Smooth muscle cell (in vitro differentiated cells): ENCODE measurements around the gene ETHE1. TPM values are rescaled to one million over a fixed set of nuclear protein-coding genes. Genes with fewer than 3 reads are reported as not detected.
"Not testable (repeated sequence)": the region's sequence is repeated elsewhere in the genome, so short reads cannot be mapped to it uniquely, and the experiment has no call there.

Experiments
- DNase-seq: peaks from one replicate; lab custom pipeline; 2025; ENCODE audit not compliant: unreplicated experiment; lab: John Stamatoyannopoulos, UW
- H2AFZ ChIP-seq: fragments of 200-600 bp; sonication (generic); 2 replicates; pipeline ENCODE4 v1.6.0; 2016; ENCODE audit warnings: antibody characterized with exemption, low read depth, mild to moderate bottlenecking
- H3F3A ChIP-seq: fragments of 200-600 bp; sonication (generic); 2 replicates; pipeline ENCODE4 v1.6.0; 2017; ENCODE audit warnings: antibody characterized with exemption, low read depth
- H3K27ac ChIP-seq: fragments of 200-600 bp; sonication (generic); 2 replicates; pipeline ENCODE4 v1.5.1; 2016; ENCODE audit warnings: low read depth, mild to moderate bottlenecking
- H3K27me3 ChIP-seq: fragments of 200-600 bp; sonication (generic); 2 replicates; pipeline ENCODE4 v1.6.1; 2016; ENCODE audit warnings: low read depth, mild to moderate bottlenecking
- H3K36me3 ChIP-seq: fragments of 200-600 bp; sonication (generic); 2 replicates; pipeline ENCODE4 v1.5.1; 2016; ENCODE audit warnings: low read depth
- H3K4me1 ChIP-seq: fragments of 200-600 bp; sonication (generic); 2 replicates; pipeline ENCODE4 v1.5.1; 2016; ENCODE audit warnings: low read depth
- H3K4me2 ChIP-seq: fragments of 200-600 bp; sonication (generic); 2 replicates; pipeline ENCODE4 v1.6.0; 2016; ENCODE audit warnings: mild to moderate bottlenecking
- H3K4me3 ChIP-seq: fragments of 200-600 bp; sonication (generic); 2 replicates; pipeline ENCODE4 v1.5.1; 2016; ENCODE audit warnings: mild to moderate bottlenecking
- H3K79me2 ChIP-seq: fragments of 200-600 bp; sonication (generic); 2 replicates; pipeline ENCODE4 v1.6.0; 2016; ENCODE audit warnings: low read depth, mild to moderate bottlenecking
- H3K9ac ChIP-seq: fragments of 200-600 bp; sonication (generic); 2 replicates; pipeline ENCODE4 v1.6.0; 2016; ENCODE audit warnings: low read depth
- H3K9me3 ChIP-seq: fragments of 200-600 bp; sonication (generic); replicated peaks from 2 replicates; pipeline ENCODE4 v1.5.1; 2016; ENCODE audit warnings: low read depth
- H4K20me1 ChIP-seq: fragments of 200-600 bp; sonication (generic); 2 replicates; pipeline ENCODE4 v1.6.0; 2016; ENCODE audit warnings: low read depth
- WGBS: methylation state at CpG from one replicate; pipeline ENCODE4 v1.1.7; 2016; ENCODE audit warnings: low lambda C conversion rate; 5-methylcytosine and 5-hydroxymethylcytosine counted together
- polyA plus RNA-seq: library from polyadenylated mRNA; unstranded; fragments of >200 nt; fragmentation: Nextera tagmentation; extraction: Ambion mirVana; gene quantifications from 2 replicates; pipeline ENCODE4 v1.2.1, GENCODE V29; 2016
- total RNA-seq: library from RNA; depleted of rRNA; stranded (reverse); fragments of >200 nt; gene quantifications from 2 replicates; pipeline ENCODE4 v1.2.3, GENCODE V29; 2014
- TF ChIP-seq, protein P1 (sequence below): fragments of 200-600 bp; sonication (generic); IDR thresholded peaks from 2 replicates; pipeline ENCODE4 v1.5.1; 2017; ENCODE audit warnings: borderline replicate concordance, mild to moderate bottlenecking, antibody characterized with exemption; ENCODE audit not compliant: insufficient read depth, poor library complexity, severe bottlenecking

Gene ETHE1
- total and polyA plus RNA-seq, 2 experiments from 2014 or later: 61.1 to 61.4 TPM

DNA sequence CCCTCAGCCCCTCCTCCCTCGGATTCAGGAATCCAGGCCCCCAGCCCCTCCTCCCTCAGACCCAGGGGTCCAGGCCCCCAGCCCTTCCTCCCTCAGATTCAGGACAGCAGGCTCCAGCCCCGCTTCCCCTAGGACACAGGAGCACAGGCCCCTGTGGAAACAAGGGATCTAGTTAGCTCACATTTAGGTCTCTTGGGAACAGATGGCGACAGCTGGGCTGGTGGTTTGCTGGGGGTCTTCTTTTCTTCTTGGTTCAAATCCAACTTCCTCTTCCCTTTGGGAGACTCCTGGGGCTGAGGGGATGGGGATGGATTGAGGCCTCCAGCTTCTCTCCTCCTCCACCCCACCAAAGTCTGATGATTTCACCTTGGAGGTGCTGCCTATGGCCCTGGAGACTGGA, 25.6 kb upstream of the ETHE1 start:
- Histone ChIP-seq H3K4me1 (no peaks in the 10 kb centered on the region), H3K79me2 (no peaks in the 10 kb centered on the region), H4K20me1 (no peaks in the 10 kb centered on the region), H3K9me3 (no peaks in the 10 kb centered on the region), H3K9ac (no peak overlapping the region), H3K36me3 (no peaks in the 10 kb centered on the region), H3K27me3 (no peaks in the 10 kb centered on the region), H3K4me2 (no peak overlapping the region), H2AFZ (no peak overlapping the region), H3K27ac (no peak overlapping the region), H3F3A (no peaks in the 10 kb centered on the region), H3K4me3 (no peak overlapping the region)
- 94% methylated on average over 2 of the region's 3 CpGs for WGBS
- no peak for DNase-seq
- TF ChIP-seq, protein P1, sequence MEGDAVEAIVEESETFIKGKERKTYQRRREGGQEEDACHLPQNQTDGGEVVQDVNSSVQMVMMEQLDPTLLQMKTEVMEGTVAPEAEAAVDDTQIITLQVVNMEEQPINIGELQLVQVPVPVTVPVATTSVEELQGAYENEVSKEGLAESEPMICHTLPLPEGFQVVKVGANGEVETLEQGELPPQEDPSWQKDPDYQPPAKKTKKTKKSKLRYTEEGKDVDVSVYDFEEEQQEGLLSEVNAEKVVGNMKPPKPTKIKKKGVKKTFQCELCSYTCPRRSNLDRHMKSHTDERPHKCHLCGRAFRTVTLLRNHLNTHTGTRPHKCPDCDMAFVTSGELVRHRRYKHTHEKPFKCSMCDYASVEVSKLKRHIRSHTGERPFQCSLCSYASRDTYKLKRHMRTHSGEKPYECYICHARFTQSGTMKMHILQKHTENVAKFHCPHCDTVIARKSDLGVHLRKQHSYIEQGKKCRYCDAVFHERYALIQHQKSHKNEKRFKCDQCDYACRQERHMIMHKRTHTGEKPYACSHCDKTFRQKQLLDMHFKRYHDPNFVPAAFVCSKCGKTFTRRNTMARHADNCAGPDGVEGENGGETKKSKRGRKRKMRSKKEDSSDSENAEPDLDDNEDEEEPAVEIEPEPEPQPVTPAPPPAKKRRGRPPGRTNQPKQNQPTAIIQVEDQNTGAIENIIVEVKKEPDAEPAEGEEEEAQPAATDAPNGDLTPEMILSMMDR: no peak

GRCh38 chr19:43552198-43552450, 25.1 kb upstream of the ETHE1 start:
- Histone ChIP-seq H3K9ac (no peak overlapping the region), H3K4me2 (no peak overlapping the region)

GRCh38 chr19:43551399-43552197, 24.6 kb upstream of the ETHE1 start:
- no peaks in the 10 kb centered on the region for H3F3A ChIP-seq
- TF ChIP-seq, protein P1: no peak
- no peak overlapping the region for H3K27ac ChIP-seq
- no peaks in the 10 kb centered on the region for H3K79me2 ChIP-seq
- no peak overlapping the region for H3K4me2 ChIP-seq
- no peaks in the 10 kb centered on the region for H3K4me1 ChIP-seq
- H3K4me3 ChIP-seq: no peak overlapping the region
- WGBS: 93% methylated on average over 23 of the region's 23 CpGs
- no peaks in the 10 kb centered on the region for H4K20me1 ChIP-seq
- H2AFZ ChIP-seq: no peak overlapping the region
- no peaks in the 10 kb centered on the region for H3K36me3 ChIP-seq
- no peak overlapping the region for H3K9ac ChIP-seq
- H3K9me3 ChIP-seq: no peaks in the 10 kb centered on the region
- no peak for DNase-seq
- no peaks in the 10 kb centered on the region for H3K27me3 ChIP-seq

More at GRCh38 chr19:43552198-43552450, 25.1 kb upstream of the ETHE1 start:
- Histone ChIP-seq H3K27ac (no peak overlapping the region), H3K4me3 (no peak overlapping the region), H3F3A (no peaks in the 10 kb centered on the region), H2AFZ (no peak overlapping the region), H4K20me1 (no peaks in the 10 kb centered on the region), H3K27me3 (no peaks in the 10 kb centered on the region), H3K9me3 (no peaks in the 10 kb centered on the region), H3K4me1 (no peaks in the 10 kb centered on the region), H3K79me2 (no peaks in the 10 kb centered on the region), H3K36me3 (no peaks in the 10 kb centered on the region)
- TF ChIP-seq, protein P1: no peak
- WGBS: 97% methylated on average over 3 of the region's 3 CpGs
- no peak for DNase-seq

DNA sequence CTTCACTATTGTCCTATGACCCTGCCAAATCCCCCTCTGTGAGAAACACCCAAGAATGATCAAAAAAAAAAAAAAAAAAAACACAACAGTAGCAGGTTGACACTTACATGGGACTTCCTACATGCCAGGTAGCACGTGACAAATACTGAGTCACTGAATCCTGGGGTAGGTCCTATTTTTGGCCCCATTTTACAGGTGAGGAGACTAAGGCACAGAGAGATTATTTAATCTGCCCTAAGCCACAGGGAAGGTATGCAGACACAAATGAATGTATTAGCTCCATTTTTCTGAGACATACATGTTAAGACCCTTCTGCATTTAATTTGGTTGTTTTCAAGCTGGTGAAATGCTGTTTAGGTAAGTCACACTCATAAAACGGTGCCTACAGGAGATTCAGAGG, 21.7 kb upstream of the ETHE1 start:
- no peaks in the 10 kb centered on the region for H3K36me3 ChIP-seq
- no peak overlapping the region for H3K9ac ChIP-seq
- H3K79me2 ChIP-seq: no peaks in the 10 kb centered on the region
- H3K27ac ChIP-seq: no peak overlapping the region
- H3K4me3 ChIP-seq: no peak overlapping the region
- no peak overlapping the region for H2AFZ ChIP-seq
- no peak overlapping the region for H3K4me2 ChIP-seq
- TF ChIP-seq, protein P1: no peak
- no peak for DNase-seq
- no peaks in the 10 kb centered on the region for H3K9me3 ChIP-seq
- no peaks in the 10 kb centered on the region for H3K4me1 ChIP-seq
- no peaks in the 10 kb centered on the region for H3K27me3 ChIP-seq
- 99% methylated on average over 2 of the region's 2 CpGs for WGBS
- H3F3A ChIP-seq: no peaks in the 10 kb centered on the region
- no peaks in the 10 kb centered on the region for H4K20me1 ChIP-seq

DNA sequence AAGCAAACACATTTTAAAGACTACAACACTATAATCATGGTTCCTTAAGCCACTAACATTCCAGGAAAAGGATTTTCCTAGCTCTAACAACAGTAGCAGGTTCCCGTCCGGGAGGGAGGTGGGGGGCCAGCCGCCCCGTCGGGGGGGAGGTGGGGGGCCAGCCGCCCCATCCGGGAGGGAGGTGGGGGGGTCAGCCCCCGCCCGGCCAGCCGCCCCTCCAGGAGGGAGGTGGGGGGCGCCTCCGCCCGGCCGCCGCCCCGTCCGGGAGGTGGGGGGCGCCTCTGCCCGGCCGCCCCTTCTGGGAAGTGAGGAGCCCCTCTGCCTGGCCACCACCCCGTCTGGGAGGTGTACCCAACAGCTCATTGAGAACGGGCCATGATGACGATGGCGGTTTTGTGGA, 20.9 kb upstream of the ETHE1 start:
- not testable (repeated sequence) for H3F3A ChIP-seq, H4K20me1 ChIP-seq, H3K9me3 ChIP-seq, H3K9ac ChIP-seq, H3K4me1 ChIP-seq, H3K27ac ChIP-seq, H3K4me3 ChIP-seq, H3K27me3 ChIP-seq, H2AFZ ChIP-seq, H3K79me2 ChIP-seq, H3K36me3 ChIP-seq, H3K4me2 ChIP-seq, DNase-seq
- 100% methylated on average over 2 of the region's 24 CpGs for WGBS
